HG03025 (cell line): Measurements from ENCODE around the gene ZCCHC17.
"Not testable (repeated sequence)": the region's sequence is repeated elsewhere in the genome, so short reads cannot be mapped to it uniquely, and the experiment has no call there.

ENCODE experiments used
- ATAC-seq: cut with Tn5 transposase; IDR thresholded peaks from one replicate; pipeline ENCODE4 v1.9.1; 2021; ENCODE audit warnings: mild to moderate bottlenecking, moderate library complexity; ENCODE audit not compliant: unreplicated experiment, low FRiP score

Gene ZCCHC17

DNA sequence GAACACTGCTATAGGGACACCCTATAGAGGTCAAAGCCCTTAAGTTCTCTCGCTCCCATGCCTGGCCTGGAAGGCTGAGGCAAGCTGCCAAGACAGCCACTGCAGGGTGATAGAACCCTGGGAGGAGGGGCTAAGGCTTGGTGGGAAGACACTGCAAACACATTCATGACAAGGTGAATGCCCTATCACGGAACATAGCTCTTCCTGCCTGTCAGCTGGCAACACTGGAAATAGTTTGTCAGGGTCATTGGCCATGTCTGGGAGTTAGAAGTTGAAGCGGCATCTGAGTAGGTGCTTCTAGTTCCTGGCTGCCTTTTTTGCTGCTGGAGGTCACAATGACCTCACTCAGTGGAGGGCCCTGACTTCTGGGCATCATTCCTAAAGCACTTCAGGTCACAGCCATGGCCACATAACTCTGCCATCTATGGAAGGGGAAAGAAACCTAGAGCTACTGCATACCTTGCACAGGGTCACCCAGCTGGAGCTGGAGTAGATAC is 71.8 kb downstream of the ZCCHC17 start:
- no peak for ATAC-seq

- no peak for ATAC-seq
These were observed 73.2 kb downstream of the ZCCHC17 start for GRCh38 chr1:31370021-31370420.

DNA sequence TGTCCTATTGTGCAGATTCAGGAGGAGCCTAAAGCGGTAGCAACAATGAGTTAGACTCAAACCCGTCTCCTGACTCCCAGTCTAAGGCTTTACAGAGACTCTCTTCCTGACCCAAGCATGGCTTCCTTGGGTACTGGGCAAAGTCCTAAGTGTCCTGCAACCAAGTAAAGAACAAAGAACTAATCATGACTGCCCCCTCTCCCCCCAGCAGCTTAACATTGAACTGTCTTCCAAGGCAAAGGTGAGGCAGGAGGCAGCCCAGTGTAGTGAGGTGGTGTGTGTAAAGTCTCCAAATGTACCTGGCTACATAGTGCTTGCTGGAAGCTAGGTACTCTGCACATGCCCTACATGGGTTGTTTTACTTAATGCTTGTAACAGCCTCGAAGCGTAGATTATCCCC is 73.7 kb downstream of the ZCCHC17 start:
- ATAC-seq = no peak

- ATAC-seq = no peak
These were observed 74.5 kb downstream of the ZCCHC17 start for GRCh38 chr1:31371121-31371959.

- no peak for ATAC-seq
These were observed 75.2 kb downstream of the ZCCHC17 start for GRCh38 chr1:31372051-31372450.

GRCh38 chr1:31372751-31373055 is 75.9 kb downstream of the ZCCHC17 start:
- ATAC-seq = no peak

- ATAC-seq = no peak
These were observed 76.4 kb downstream of the ZCCHC17 start, which contains the start of gene FABP3 for GRCh38 chr1:31373056-31373896. Gene FABP3 (minus strand): TSS chr1:31373076. CDS start chr1:31373014, 62 bp downstream.

DNA sequence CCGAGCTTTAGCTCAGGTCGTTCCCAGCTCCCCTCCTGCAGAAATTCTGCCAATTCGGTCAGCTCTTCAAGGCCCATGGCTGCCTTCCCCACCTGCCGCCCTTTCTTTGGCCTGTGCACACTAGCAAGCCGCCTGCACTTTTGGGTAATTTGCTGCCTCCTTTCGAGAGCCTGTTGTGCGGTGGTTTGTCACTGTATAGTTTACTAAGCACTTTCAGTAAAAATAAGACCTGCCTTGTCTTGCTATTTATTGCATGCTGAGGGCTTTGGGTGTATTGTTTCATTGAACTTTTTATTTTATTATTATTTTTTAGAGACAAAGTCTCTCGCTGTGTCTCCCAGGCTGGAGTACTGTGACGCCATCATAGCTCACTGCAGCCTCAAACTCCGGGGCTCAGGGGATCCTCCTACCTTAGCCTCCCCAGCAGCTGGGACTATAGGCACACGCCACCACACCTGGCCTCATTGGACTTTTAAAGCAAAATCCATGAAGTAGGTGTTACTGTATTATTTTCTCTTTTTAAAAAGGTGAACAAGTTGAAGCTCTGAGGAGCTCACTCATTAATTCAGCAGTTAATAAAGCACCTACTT is 77.2 kb downstream of the ZCCHC17 start:
- no peak for ATAC-seq

GRCh38 chr1:31374511-31375196 is 77.8 kb downstream of the ZCCHC17 start:
- no peak for ATAC-seq

DNA sequence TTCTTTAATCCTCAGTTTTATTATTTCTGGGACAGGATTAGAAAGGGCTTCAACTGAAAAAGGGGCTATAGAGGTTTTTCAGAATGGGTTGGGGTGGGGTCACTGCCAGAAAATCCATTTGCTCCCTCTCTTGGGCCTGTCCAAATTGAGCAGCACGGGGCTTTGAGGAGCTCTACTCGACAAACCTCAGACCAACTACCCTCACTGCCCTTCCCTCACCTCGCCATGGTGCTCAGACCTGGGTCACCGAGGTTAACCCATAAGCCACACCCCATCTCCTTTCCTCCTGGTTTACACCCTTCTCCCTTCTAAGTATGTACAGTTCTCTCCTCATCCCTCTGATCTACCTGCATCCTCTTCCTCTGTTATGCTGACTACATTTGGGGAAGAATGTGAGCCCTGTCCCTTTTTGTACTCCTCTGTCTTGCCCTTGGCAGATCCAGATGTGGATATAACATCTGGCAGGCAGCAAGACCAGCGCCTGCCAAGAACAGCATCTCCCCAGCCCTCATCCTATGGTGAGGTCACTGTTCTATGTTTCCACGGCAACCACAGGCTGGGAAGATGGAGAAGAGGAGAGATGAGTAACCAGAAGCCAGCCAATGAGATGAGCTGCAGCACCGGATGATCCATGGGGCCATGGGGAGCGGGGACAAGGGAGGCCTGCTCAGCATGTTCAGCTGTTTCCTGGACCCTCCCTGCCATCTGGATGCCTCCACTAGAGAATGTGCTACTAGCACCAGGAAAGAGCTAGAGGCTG is 79.7 kb downstream of the ZCCHC17 start:
- ATAC-seq = no peak

GRCh38 chr1:31377364-31377863 is 80.6 kb downstream of the ZCCHC17 start:
- no peak for ATAC-seq

GRCh38 chr1:31378001-31378400 is 81.2 kb downstream of the ZCCHC17 start:
- ATAC-seq = no peak

DNA sequence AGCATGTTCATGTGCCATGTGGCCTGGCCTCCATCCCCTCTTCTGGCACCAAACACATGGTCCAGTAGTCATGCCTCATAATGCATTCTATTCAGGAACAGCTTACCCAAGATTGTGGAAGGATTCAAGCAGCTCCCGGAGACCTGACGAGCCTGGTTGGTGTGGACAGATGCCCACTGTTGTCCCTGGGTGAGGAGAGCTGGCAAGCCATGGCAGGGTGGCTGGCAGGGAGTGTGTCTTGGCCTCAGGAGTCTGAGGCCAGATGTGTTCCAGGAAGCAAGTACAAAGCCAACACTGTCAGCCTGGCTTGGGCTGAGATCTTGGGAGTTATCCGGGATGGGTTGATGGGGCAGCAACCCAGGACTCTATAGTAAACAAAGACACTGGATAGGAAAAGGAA is 83.3 kb downstream of the ZCCHC17 start:
- ATAC-seq = no peak

DNA sequence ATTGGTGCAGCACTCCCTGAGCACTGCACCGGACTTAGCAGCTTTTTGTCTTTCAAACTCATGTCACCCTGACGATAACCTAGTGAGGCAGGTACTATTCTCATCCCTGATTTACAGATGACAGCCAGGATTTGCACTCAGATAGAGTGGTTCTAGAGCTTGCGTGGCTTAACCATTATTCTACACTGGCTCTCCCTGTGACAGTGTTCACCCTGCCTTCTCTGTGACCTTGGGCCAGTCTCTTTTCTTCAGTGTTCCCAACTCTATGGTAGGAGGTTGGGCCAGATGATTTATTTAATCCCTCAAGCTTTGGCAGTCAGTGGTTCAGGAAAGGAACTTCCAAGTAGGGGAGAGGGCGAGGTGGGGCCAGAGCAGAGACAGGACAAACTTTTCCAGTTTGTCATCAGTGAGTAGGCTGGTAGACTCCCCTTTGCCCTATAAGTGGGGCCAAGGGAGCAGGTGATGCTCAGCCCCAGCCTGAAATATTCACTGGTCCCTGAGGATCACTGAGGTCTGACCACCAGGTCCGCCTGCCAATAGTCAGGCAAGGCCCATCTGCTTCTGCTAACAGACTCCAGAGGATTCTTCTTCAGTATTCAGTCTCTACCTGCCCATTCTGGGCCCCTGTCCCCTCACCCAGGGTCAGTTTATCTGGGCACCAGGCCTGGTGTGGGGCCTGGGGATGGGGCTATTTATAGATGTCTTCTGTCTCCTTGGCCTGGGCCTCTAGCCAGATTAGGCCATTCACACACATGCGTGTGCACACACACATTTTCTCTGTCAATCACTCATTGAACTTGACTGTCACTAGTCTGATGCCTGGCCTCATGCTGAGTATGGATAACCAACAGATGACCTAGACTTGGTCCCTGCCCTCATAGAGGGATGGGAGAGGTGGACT is 84.8 kb downstream of the ZCCHC17 start:
- ATAC-seq = no peak

DNA sequence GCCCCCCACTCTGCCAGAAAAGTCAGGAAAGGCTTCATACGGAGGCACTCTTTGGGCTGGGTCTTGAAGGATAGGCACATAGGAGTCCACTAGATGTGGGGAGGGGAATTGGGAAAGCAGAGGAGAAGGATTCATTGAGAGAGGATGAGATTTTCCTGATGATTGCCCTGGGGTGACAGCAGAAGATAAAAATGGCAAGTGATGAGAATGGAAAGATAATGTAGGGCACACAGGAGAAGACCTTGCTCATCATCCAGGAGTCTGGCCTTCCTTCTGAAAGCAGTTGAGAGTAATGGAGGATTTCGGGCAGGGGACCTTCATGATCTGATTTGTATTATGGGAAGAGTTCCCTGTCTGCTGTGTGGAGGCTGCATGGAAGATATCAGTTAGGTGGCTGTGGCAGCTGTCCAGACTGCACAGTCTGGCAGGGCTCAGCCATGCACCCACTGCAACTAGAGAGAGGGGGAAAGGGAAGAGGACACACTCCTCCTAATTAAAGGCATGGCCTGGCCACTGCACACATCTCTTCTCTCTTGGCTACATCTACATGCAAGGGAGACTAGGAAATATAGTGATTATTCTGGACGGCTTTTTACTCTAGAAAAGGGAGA is 85.7 kb downstream of the ZCCHC17 start:
- no peak for ATAC-seq

GRCh38 chr1:31383967-31384366 is 87.1 kb downstream of the ZCCHC17 start:
- no peak for ATAC-seq

GRCh38 chr1:31386576-31387243 is 89.9 kb downstream of the ZCCHC17 start:
- not testable (repeated sequence) for ATAC-seq

DNA sequence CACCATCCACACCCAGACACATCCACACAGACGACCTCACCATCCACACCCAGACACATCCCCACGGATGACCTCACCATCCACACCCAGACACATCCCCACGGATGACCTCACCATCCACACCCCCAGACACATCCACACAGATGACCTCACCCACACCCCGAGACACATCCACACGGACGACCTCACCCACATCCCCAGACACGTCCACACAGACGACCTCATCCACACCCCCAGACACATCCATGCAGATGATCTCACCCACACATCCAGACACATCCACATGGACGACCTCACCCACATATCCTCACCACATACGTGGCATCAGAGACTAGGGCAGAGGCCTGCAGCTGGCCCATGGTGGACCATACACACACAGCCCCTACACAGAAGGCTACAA is 90.8 kb downstream of the ZCCHC17 start:
- no peak for ATAC-seq
